ENCODE data around the gene RNF34.
"Not testable (repeated sequence)": the region's sequence is repeated elsewhere in the genome, so short reads cannot be mapped to it uniquely, and the experiment has no call there.

Gene RNF34

GRCh38 chr12:121399391-121400331, at the start of gene RNF34:
RNF34 (plus strand) TSS chr12:121400118; CDS start chr12:121400213, 95 bp downstream.
- DNase-seq: peak; percentile 99

GRCh38 chr12:121351820-121352681, 47.9 kb upstream of the RNF34 start, which contains the start of gene ANAPC5:
ANAPC5 (minus strand) TSS chr12:121352411; CDS start chr12:121352340, 71 bp downstream.
- peak; percentile 99 for DNase-seq

GRCh38 chr12:121352682-121353018, 47.3 kb upstream of the RNF34 start:
- no peak for DNase-seq

GRCh38 chr12:121355818-121356217, 44.1 kb upstream of the RNF34 start:
- DNase-seq: no peak

- DNase-seq: no peak
Observed at GRCh38 chr12:121356657-121357056, 43.3 kb upstream of the RNF34 start.

- no peak for DNase-seq
Observed at GRCh38 chr12:121357331-121357730, 42.6 kb upstream of the RNF34 start.

GRCh38 chr12:121358073-121358472, 41.8 kb upstream of the RNF34 start:
- no peak for DNase-seq

GRCh38 chr12:121364683-121365121, 35.2 kb upstream of the RNF34 start:
- peak; percentile 26 for DNase-seq

GRCh38 chr12:121365416-121366062, 34.4 kb upstream of the RNF34 start:
- DNase-seq: peak; percentile 17

GRCh38 chr12:121366063-121366459, 33.9 kb upstream of the RNF34 start:
- peak; percentile 20 for DNase-seq

GRCh38 chr12:121371404-121371803, 28.5 kb upstream of the RNF34 start:
- DNase-seq: no peak

- no peak for DNase-seq
Observed at GRCh38 chr12:121373755-121374154, 26.2 kb upstream of the RNF34 start.

- not testable (repeated sequence) for DNase-seq
Observed at GRCh38 chr12:121374336-121374735, 25.6 kb upstream of the RNF34 start.

- not testable (repeated sequence) for DNase-seq
Observed at GRCh38 chr12:121374945-121375584, 24.9 kb upstream of the RNF34 start.

- DNase-seq: no peak
Observed at GRCh38 chr12:121376754-121377697, 22.9 kb upstream of the RNF34 start.

- no peak for DNase-seq
Observed at GRCh38 chr12:121378736-121379135, 21.2 kb upstream of the RNF34 start.

GRCh38 chr12:121379945-121380344, 20.0 kb upstream of the RNF34 start:
- DNase-seq: no peak

GRCh38 chr12:121383601-121384021, 16.3 kb upstream of the RNF34 start:
- DNase-seq: no peak

- DNase-seq: not testable (repeated sequence)
Observed at GRCh38 chr12:121384891-121385290, 15.0 kb upstream of the RNF34 start.

- peak; percentile 85 for DNase-seq
Observed at GRCh38 chr12:121388421-121388981, 11.4 kb upstream of the RNF34 start.

- no peak for DNase-seq
Observed at GRCh38 chr12:121390856-121391255, 9.1 kb upstream of the RNF34 start.

Measured in fibroblast of skin of right quadriceps (primary cell).